ENCODE results near the gene IQCE.
A peak's percentile ranks its signal among the peaks of the same experiment; 100 is the strongest.
"Not testable (repeated sequence)": the region's sequence is repeated elsewhere in the genome, so short reads cannot be mapped to it uniquely, and the experiment has no call there.

Gene IQCE

GRCh38 chr7:2553108-2553507 is 5.7 kb upstream of the IQCE start:
- no peak for DNase-seq (ENCODE audit: low read depth in 4 of 4, low spot score in 1 of 4)

- no peak for DNase-seq (ENCODE audit: low read depth in 4 of 4, low spot score in 1 of 4)
Observed at GRCh38 chr7:2553831-2554581, 4.8 kb upstream of the IQCE start.

- no peak for DNase-seq (ENCODE audit: low read depth in 4 of 4, low spot score in 1 of 4)
Observed at GRCh38 chr7:2554661-2555111, 4.1 kb upstream of the IQCE start.

GRCh38 chr7:2555121-2556052 is 3.4 kb upstream of the IQCE start, which contains the start of gene BRAT1:
Gene BRAT1 (minus strand): TSS chr7:2555524. CDS start chr7:2554431, 1,093 bp downstream.
- DNase-seq (ENCODE audit: low read depth in 4 of 4, low spot score in 1 of 4) = peak; percentile 95 to 98 (median 96)

- DNase-seq (ENCODE audit: low read depth in 4 of 4, low spot score in 1 of 4) = peak in 1 of 4 experiments; percentile 14
Observed at GRCh38 chr7:2559283-2559950, 638 bp downstream of the IQCE start.

- not testable (repeated sequence) for DNase-seq (ENCODE audit: low read depth in 4 of 4, low spot score in 1 of 4)
Observed at GRCh38 chr7:2563955-2564354, 5.2 kb downstream of the IQCE start.

GRCh38 chr7:2564970-2565540 is 6.3 kb downstream of the IQCE start:
- DNase-seq (ENCODE audit: low read depth in 4 of 4, low spot score in 1 of 4) = no peak

GRCh38 chr7:2566348-2566889 is 7.6 kb downstream of the IQCE start:
- no peak for DNase-seq (ENCODE audit: low read depth in 4 of 4, low spot score in 1 of 4)

- no peak for DNase-seq (ENCODE audit: low read depth in 4 of 4, low spot score in 1 of 4)
Observed at GRCh38 chr7:2566890-2567678, 8.3 kb downstream of the IQCE start.

GRCh38 chr7:2567679-2568278 is 9.0 kb downstream of the IQCE start:
- no peak for DNase-seq (ENCODE audit: low read depth in 4 of 4, low spot score in 1 of 4)

- DNase-seq (ENCODE audit: low read depth in 4 of 4, low spot score in 1 of 4) = no peak
Observed at GRCh38 chr7:2568521-2569223, 9.9 kb downstream of the IQCE start.

- no peak for DNase-seq (ENCODE audit: low read depth in 4 of 4, low spot score in 1 of 4)
Observed at GRCh38 chr7:2569421-2569820, 10.6 kb downstream of the IQCE start.

GRCh38 chr7:2570021-2570420 is 11.2 kb downstream of the IQCE start:
- DNase-seq (ENCODE audit: low read depth in 4 of 4, low spot score in 1 of 4) = no peak

- DNase-seq (ENCODE audit: low read depth in 4 of 4, low spot score in 1 of 4) = no peak
Observed at GRCh38 chr7:2571409-2571808, 12.6 kb downstream of the IQCE start.

- DNase-seq (ENCODE audit: low read depth in 4 of 4, low spot score in 1 of 4) = no peak
Observed at GRCh38 chr7:2572101-2572842, 13.5 kb downstream of the IQCE start.

GRCh38 chr7:2573761-2574160 is 15.0 kb downstream of the IQCE start:
- DNase-seq (ENCODE audit: low read depth in 4 of 4, low spot score in 1 of 4) = no peak

GRCh38 chr7:2575046-2575732 is 16.4 kb downstream of the IQCE start:
- DNase-seq (ENCODE audit: low read depth in 4 of 4, low spot score in 1 of 4) = no peak
